Measurements from ENCODE around the gene CCDC88B.

GRCh38 chr11:64367931-64368672 is 28.1 kb downstream of the CCDC88B start:
- TF ChIP-seq CTCF (IDR thresholded peaks at IDR 0.05; ENCODE audit: low read depth, low read length, missing input control) (no peak), ZBTB33 (IDR thresholded peaks at IDR 0.05) (no peak), GABPA (IDR thresholded peaks at IDR 0.05 in 1 of 2, conservative IDR thresholded peaks at IDR 0.05 in 1 of 2) (no peak), HNF4G (IDR thresholded peaks at IDR 0.05) (no peak), EGR1 (IDR thresholded peaks at IDR 0.05; ENCODE audit: low read depth in 2 of 2) (no peak), TAF1 (conservative IDR thresholded peaks at IDR 0.05) (no peak), RAD21 (IDR thresholded peaks at IDR 0.05) (no peak), YY1 (IDR thresholded peaks at IDR 0.05) (no peak)
- TF ChIP-seq, protein P1, sequence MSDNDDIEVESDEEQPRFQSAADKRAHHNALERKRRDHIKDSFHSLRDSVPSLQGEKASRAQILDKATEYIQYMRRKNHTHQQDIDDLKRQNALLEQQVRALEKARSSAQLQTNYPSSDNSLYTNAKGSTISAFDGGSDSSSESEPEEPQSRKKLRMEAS (IDR thresholded peaks at IDR 0.05) = no peak

All from liver (tissue), 3 donors.